Endothelial cell (in vitro differentiated cells): ENCODE measurements around the gene GABRP. TPM values are rescaled to one million over a fixed set of nuclear protein-coding genes. Genes with fewer than 3 reads are reported as not detected.
A peak's percentile ranks its signal among the peaks of the same experiment; 100 is the strongest.

ENCODE experiments used
- DNase-seq: peaks from one replicate; pipeline ENCODE4 v3.0.0; 2021; ENCODE audit warnings: low spot score
- H3K27ac Mint-ChIP-seq: one replicate; pipeline ENCODE4 v1.8.0; 2021; ENCODE audit warnings: mixed read lengths, inconsistent platforms; ENCODE audit not compliant: unreplicated experiment
- H3K27me3 Mint-ChIP-seq: one replicate; pipeline ENCODE4 v1.8.0; 2021; ENCODE audit warnings: mild to moderate bottlenecking, moderate library complexity, mixed read lengths, inconsistent platforms; ENCODE audit not compliant: unreplicated experiment
- H3K36me3 Mint-ChIP-seq: one replicate; pipeline ENCODE4 v1.8.0; 2021; ENCODE audit warnings: mild to moderate bottlenecking, low read depth, mixed read lengths, inconsistent platforms; ENCODE audit not compliant: unreplicated experiment
- H3K4me1 Mint-ChIP-seq: one replicate; pipeline ENCODE4 v1.8.0; 2021; ENCODE audit warnings: mild to moderate bottlenecking, mixed read lengths, inconsistent platforms; ENCODE audit not compliant: unreplicated experiment
- H3K4me3 Mint-ChIP-seq: one replicate; pipeline ENCODE4 v1.8.0; 2021; ENCODE audit warnings: mild to moderate bottlenecking, mixed read lengths, inconsistent platforms; ENCODE audit not compliant: unreplicated experiment
- H3K9me3 Mint-ChIP-seq: one replicate; pipeline ENCODE4 v1.8.0; 2021; ENCODE audit warnings: mixed read lengths, inconsistent platforms; ENCODE audit not compliant: unreplicated experiment
- CTCF ChIP-seq: fragments of 200-600 bp; sonication (generic); IDR thresholded peaks from one replicate; pipeline ENCODE4 v1.5.0; 2021; ENCODE audit warnings: antibody characterized with exemption; ENCODE audit not compliant: unreplicated experiment
- total RNA-seq: library from RNA; stranded (reverse); fragmentation: NEBNext Ultra II Directional; extraction: Animal tissue kit (Norgen Biotek cat#: 25700); gene quantifications from one replicate; pipeline ENCODE4 v1.2.1, GENCODE V29; 2021; ENCODE audit not compliant: unreplicated experiment

The GABRP gene
- total RNA-seq, 1 donor from 2014 or later: 23.5 TPM

GRCh38 chr5:170792878-170793277 is 9.4 kb downstream of the GABRP start:
- Mint-ChIP-seq H3K36me3 (peaks cover 8% of the 10 kb centered on the region), H3K4me1 (peaks cover 18% of the 10 kb centered on the region), H3K27me3 (peaks cover 6% of the 10 kb centered on the region), H3K27ac (no peak overlapping the region), H3K9me3 (no peaks in the 10 kb centered on the region), H3K4me3 (no peak overlapping the region)
- no peak for DNase-seq
- TF ChIP-seq CTCF: no peak

- H3K9me3 Mint-ChIP-seq: no peaks in the 10 kb centered on the region
- no peaks in the 10 kb centered on the region for H3K4me1 Mint-ChIP-seq
- H3K4me3 Mint-ChIP-seq: no peak overlapping the region
- no peak for TF ChIP-seq CTCF
- DNase-seq: no peak
- H3K36me3 Mint-ChIP-seq: peaks cover 9% of the 10 kb centered on the region
- H3K27ac Mint-ChIP-seq: no peak overlapping the region
- no peaks in the 10 kb centered on the region for H3K27me3 Mint-ChIP-seq
Measured at GRCh38 chr5:170795154-170795553, 11.6 kb downstream of the GABRP start.

GRCh38 chr5:170805666-170806065 is 22.1 kb downstream of the GABRP start:
- TF ChIP-seq CTCF: no peak
- Mint-ChIP-seq H3K4me3 (no peak overlapping the region), H3K27me3 (peaks cover 1% of the 10 kb centered on the region), H3K4me1 (peaks cover 10% of the 10 kb centered on the region), H3K9me3 (no peaks in the 10 kb centered on the region), H3K27ac (no peak overlapping the region), H3K36me3 (no peaks in the 10 kb centered on the region)
- no peak for DNase-seq

GRCh38 chr5:170809551-170809950 is 26.0 kb downstream of the GABRP start:
- DNase-seq: peak; percentile 11
- Mint-ChIP-seq H3K9me3 (no peaks in the 10 kb centered on the region), H3K4me1 (peaks cover 10% of the 10 kb centered on the region), H3K27me3 (no peaks in the 10 kb centered on the region), H3K4me3 (no peak overlapping the region), H3K27ac (no peak overlapping the region), H3K36me3 (no peaks in the 10 kb centered on the region)
- TF ChIP-seq CTCF: no peak

GRCh38 chr5:170811719-170812118 is 28.2 kb downstream of the GABRP start:
- H3K27me3 Mint-ChIP-seq: peaks cover 2% of the 10 kb centered on the region
- no peak for DNase-seq
- peaks cover 10% of the 10 kb centered on the region for H3K4me1 Mint-ChIP-seq
- H3K4me3 Mint-ChIP-seq: no peak overlapping the region
- no peak overlapping the region for H3K27ac Mint-ChIP-seq
- no peaks in the 10 kb centered on the region for H3K36me3 Mint-ChIP-seq
- no peak for TF ChIP-seq CTCF
- H3K9me3 Mint-ChIP-seq: no peaks in the 10 kb centered on the region
